ENCODE results near the gene OGDHL.

DNA sequence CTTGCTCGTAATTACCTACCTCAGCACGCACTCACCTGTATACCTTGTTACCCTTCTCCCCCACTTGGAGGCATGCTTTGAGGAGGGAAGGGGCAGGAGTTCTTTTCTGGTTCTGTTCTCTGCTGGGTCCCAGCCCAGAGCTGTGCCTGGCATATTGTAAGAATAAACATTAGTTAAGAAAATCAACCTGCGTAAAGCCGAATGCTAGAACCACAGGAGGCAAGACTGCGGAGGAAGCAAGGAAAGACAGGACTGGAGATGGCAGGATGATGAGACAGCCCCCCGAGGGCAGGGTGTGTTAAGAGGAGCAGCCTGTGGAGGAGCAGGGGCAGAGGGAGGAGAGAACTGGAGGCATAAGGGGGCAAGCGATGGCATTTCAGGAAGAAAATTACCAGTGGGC, 73.2 kb downstream of the OGDHL start:
- TF ChIP-seq CTCF (IDR thresholded peaks at IDR 0.05) (no peak), POLR2A (IDR thresholded peaks at IDR 0.05) (no peak), EP300 (IDR thresholded peaks at IDR 0.05; ENCODE audit: low read depth) (no peak), POLR2AphosphoS5 (IDR thresholded peaks at IDR 0.05) (no peak)

All from transverse colon (tissue), 4 donors.